ENCODE results near the gene PEX6. TPM values are rescaled to one million over a fixed set of nuclear protein-coding genes. Genes with fewer than 3 reads are reported as not detected.
A peak's percentile ranks its signal among the peaks of the same experiment; 100 is the strongest.

Gene PEX6
- total and polyA plus RNA-seq, 2 of the 13 experiments (the other 11 are each of a cell fraction or from before 2014, with no cell fraction given), result 5.1 to 6.7 TPM

- TF ChIP-seq GRHL1 (CRISPR knock-in tag; conservative IDR thresholded peaks at IDR 0.05) (no peak), DMAP1 (CRISPR knock-in tag; IDR thresholded peaks at IDR 0.05) (peak; percentile 52; the same call in 1 of the 2 replicates), HMG20B (CRISPR knock-in tag; conservative IDR thresholded peaks at IDR 0.05) (0 out of 2 replicates have a peak, but pooled peaks have one; percentile 35), RXRA (CRISPR knock-in tag; IDR thresholded peaks at IDR 0.05) (0 out of 2 replicates have a peak, but pooled peaks have one; percentile 13), PCBP1 (IDR thresholded peaks at IDR 0.05; ENCODE audit: borderline replicate concordance, low read depth, low read length) (no peak), NR1H2 (CRISPR knock-in tag; IDR thresholded peaks at IDR 0.05; ENCODE audit: borderline replicate concordance, low read depth) (no peak; the same call in 1 of the 2 replicates), ZNF557 (CRISPR knock-in tag; IDR thresholded peaks at IDR 0.05) (peak; percentile 65; the same call in 1 of the 2 replicates), ZNF740 (CRISPR knock-in tag; IDR thresholded peaks at IDR 0.05) (peak; percentile 33; the same call in 1 of the 2 replicates), ARHGAP35 (CRISPR knock-in tag; IDR thresholded peaks at IDR 0.05; ENCODE audit: borderline replicate concordance) (no peak), ZBTB38 (CRISPR knock-in tag; IDR thresholded peaks at IDR 0.05) (peak; percentile 11; the same call in 1 of the 2 replicates), ZNF281 (CRISPR knock-in tag; IDR thresholded peaks at IDR 0.05; ENCODE audit: borderline replicate concordance) (no peak), ZNF335 (CRISPR knock-in tag; IDR thresholded peaks at IDR 0.05) (peak; percentile 58; the same call in 1 of the 2 replicates), ZNF546 (CRISPR knock-in tag; conservative IDR thresholded peaks at IDR 0.05) (peak; percentile 61; the same call in 1 of the 2 replicates), ZNF512 (CRISPR knock-in tag; IDR thresholded peaks at IDR 0.05) (no peak), SOX13 (IDR thresholded peaks at IDR 0.05) (no peak), SOX13 (CRISPR knock-in tag; conservative IDR thresholded peaks at IDR 0.05 in 1 of 2, IDR thresholded peaks at IDR 0.05 in 1 of 2) (no peak), MEIS2 (CRISPR knock-in tag; IDR thresholded peaks at IDR 0.05) (peak; percentile 45; the same call in 1 of the 2 replicates), JARID2 (CRISPR knock-in tag; IDR thresholded peaks at IDR 0.05; ENCODE audit: insufficient replicate concordance) (peak; percentile 73), SUZ12 (IDR thresholded peaks at IDR 0.05; ENCODE audit: low read depth, low read length) (no peak), SP4 (CRISPR knock-in tag; IDR thresholded peaks at IDR 0.05) (peak; percentile 77), HMGA1 (CRISPR knock-in tag; conservative IDR thresholded peaks at IDR 0.05) (no peak), FOSL1 (CRISPR knock-in tag; IDR thresholded peaks at IDR 0.05; ENCODE audit: borderline replicate concordance) (no peak), MAFF (IDR thresholded peaks at IDR 0.05; ENCODE audit: low read depth, low read length) (no peak)
These were observed 5.3 kb upstream of the PEX6 start, which contains the start of gene PPP2R5D (continued) for GRCh38 chr6:42984001-42984923.

All from HepG2 (cell line).